Type B pancreatic cell (in vitro differentiated cells): Measurements from ENCODE around the gene PRUNE1. TPM values are rescaled to one million over a fixed set of nuclear protein-coding genes. Genes with fewer than 3 reads are reported as not detected.
A peak's percentile ranks its signal among the peaks of the same experiment; 100 is the strongest.

Experiments used
- DNase-seq: peaks from one replicate; pipeline ENCODE4 v3.0.0; 2021; ENCODE audit warnings: mixed read lengths; ENCODE audit not compliant: unreplicated experiment; ENCODE audit errors: extremely low spot score
- H3K27ac Mint-ChIP-seq: 2 replicates; pipeline ENCODE4 v1.8.0; 2021; ENCODE audit warnings: mild to moderate bottlenecking, mixed read lengths
- H3K27me3 Mint-ChIP-seq: 2 replicates; pipeline ENCODE4 v1.8.0; 2021; ENCODE audit warnings: mixed read lengths
- H3K36me3 Mint-ChIP-seq: 2 replicates; pipeline ENCODE4 v1.8.0; 2021; ENCODE audit warnings: mixed read lengths
- H3K4me1 Mint-ChIP-seq: one replicate; pipeline ENCODE4 v1.8.0; 2021; ENCODE audit warnings: mixed read lengths; ENCODE audit not compliant: unreplicated experiment
- H3K4me3 Mint-ChIP-seq: 2 replicates; pipeline ENCODE4 v1.8.0; 2021; ENCODE audit warnings: mild to moderate bottlenecking, mixed read lengths
- H3K9me3 Mint-ChIP-seq: 2 replicates; pipeline ENCODE4 v1.8.0; 2021; ENCODE audit warnings: mixed read lengths
- CTCF ChIP-seq: fragments of 200-600 bp; sonication (generic); conservative IDR thresholded peaks from 2 replicates; pipeline ENCODE4 v1.5.0; 2021; ENCODE audit warnings: antibody characterized with exemption, mild to moderate bottlenecking
- total RNA-seq: library from RNA; stranded (reverse); gene quantifications from 2 replicates; pipeline ENCODE4 v1.2.1, GENCODE V29; 2021; ENCODE audit warnings: low replicate concordance

PRUNE1 gene
- total RNA-seq, 1 donor from 2014 or later: 20.4 TPM

GRCh38 chr1:150981177-150981804 lies 27.0 kb upstream of the PRUNE1 start:
- no peaks in the 10 kb centered on the region for H3K36me3 Mint-ChIP-seq
- H3K9me3 Mint-ChIP-seq: no peaks in the 10 kb centered on the region
- DNase-seq: no peak
- H3K27ac Mint-ChIP-seq: peak overlapping the region; percentile 95
- no peak for TF ChIP-seq CTCF
- H3K4me1 Mint-ChIP-seq: peaks cover 24% of the 10 kb centered on the region
- peak overlapping the region; percentile 61 for H3K4me3 Mint-ChIP-seq
- no peaks in the 10 kb centered on the region for H3K27me3 Mint-ChIP-seq

- peak within 1 kb of the TSS; percentile 61 for H3K4me3 Mint-ChIP-seq
- no peaks in the 10 kb centered on the region for H3K27me3 Mint-ChIP-seq
- DNase-seq: no peak
- no peak for TF ChIP-seq CTCF
- no peaks in the 10 kb centered on the region for H3K36me3 Mint-ChIP-seq
- peak within 1 kb of the TSS; percentile 95 for H3K27ac Mint-ChIP-seq
- H3K9me3 Mint-ChIP-seq: no peaks in the 10 kb centered on the region
- peaks cover 20% of the 10 kb centered on the region for H3K4me1 Mint-ChIP-seq
Measured at GRCh38 chr1:150981805-150982712, 26.2 kb upstream of the PRUNE1 start, which contains the start of gene ANXA9. TSS of gene ANXA9 (plus strand) at chr1:150982292. CDS start at chr1:150983106, 814 bp downstream.

- Mint-ChIP-seq H3K27ac (no peak overlapping the region), H3K27me3 (no peaks in the 10 kb centered on the region), H3K4me3 (no peak overlapping the region), H3K36me3 (no peaks in the 10 kb centered on the region), H3K4me1 (peaks cover 14% of the 10 kb centered on the region), H3K9me3 (no peaks in the 10 kb centered on the region)
- TF ChIP-seq CTCF: no peak
- no peak for DNase-seq
Measured at GRCh38 chr1:150985179-150985825, 22.9 kb upstream of the PRUNE1 start.

- H3K4me3 Mint-ChIP-seq: no peak overlapping the region
- DNase-seq: no peak
- H3K36me3 Mint-ChIP-seq: no peaks in the 10 kb centered on the region
- no peaks in the 10 kb centered on the region for H3K4me1 Mint-ChIP-seq
- no peaks in the 10 kb centered on the region for H3K9me3 Mint-ChIP-seq
- no peak for TF ChIP-seq CTCF
- no peak overlapping the region for H3K27ac Mint-ChIP-seq
- H3K27me3 Mint-ChIP-seq: no peaks in the 10 kb centered on the region
Measured at GRCh38 chr1:150987924-150988323, 20.3 kb upstream of the PRUNE1 start.

- no peak for DNase-seq
- no peak overlapping the region for H3K4me3 Mint-ChIP-seq
- H3K36me3 Mint-ChIP-seq: no peaks in the 10 kb centered on the region
- no peak overlapping the region for H3K27ac Mint-ChIP-seq
- TF ChIP-seq CTCF: no peak
- no peaks in the 10 kb centered on the region for H3K27me3 Mint-ChIP-seq
- no peaks in the 10 kb centered on the region for H3K9me3 Mint-ChIP-seq
- no peaks in the 10 kb centered on the region for H3K4me1 Mint-ChIP-seq
Measured at GRCh38 chr1:150992626-150993025, 15.6 kb upstream of the PRUNE1 start.
